GM20000 (cell line): ENCODE measurements around the gene GFOD1.
"Not testable (repeated sequence)": the region's sequence is repeated elsewhere in the genome, so short reads cannot be mapped to it uniquely, and the experiment has no call there.

Experiments
- DNase-seq: peaks from one replicate; pipeline ENCODE4 v3.0.0; 2012; ENCODE audit warnings: low spot score
- CTCF ChIP-seq: IDR thresholded peaks from 2 replicates; pipeline ENCODE4 v1.5.1; 2012; ENCODE audit warnings: mild to moderate bottlenecking, control low read depth; ENCODE audit errors: extremely low read depth, missing control alignments

The GFOD1 gene

GRCh38 chr6:13436399-13437217, 50.8 kb downstream of the GFOD1 start:
- DNase-seq, result no peak

GRCh38 chr6:13435477-13436246, 51.7 kb downstream of the GFOD1 start:
- no peak for DNase-seq
- no peak for TF ChIP-seq CTCF

More at GRCh38 chr6:13436399-13437217, 50.8 kb downstream of the GFOD1 start:
- no peak for TF ChIP-seq CTCF

DNA sequence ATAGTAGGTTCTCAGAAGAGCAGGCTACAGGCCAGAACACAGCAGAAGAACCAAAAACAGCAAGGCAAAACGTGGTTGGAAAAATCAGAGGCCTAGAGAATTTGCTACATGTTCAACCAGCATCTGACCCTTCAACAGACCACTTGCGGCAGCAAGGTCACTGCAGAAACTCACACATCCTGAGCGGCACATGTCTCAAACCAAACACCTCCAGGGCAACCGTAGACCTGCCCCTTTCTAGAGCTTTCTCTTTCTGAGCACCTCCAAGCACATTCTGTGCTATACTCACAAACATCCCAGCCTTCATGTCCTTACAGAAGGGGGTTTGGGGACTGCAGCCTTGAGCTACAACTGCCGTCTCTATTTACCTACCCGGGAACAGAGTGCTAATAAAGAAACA, 52.6 kb downstream of the GFOD1 start:
- TF ChIP-seq CTCF, result no peak
- no peak for DNase-seq

GRCh38 chr6:13434135-13434775, 53.1 kb downstream of the GFOD1 start:
- not testable (repeated sequence) for DNase-seq

- TF ChIP-seq CTCF, result no peak
Observed at GRCh38 chr6:13433709-13434121, 53.7 kb downstream of the GFOD1 start.

GRCh38 chr6:13432526-13433184, 54.7 kb downstream of the GFOD1 start:
- no peak for DNase-seq
- no peak for TF ChIP-seq CTCF

More at GRCh38 chr6:13433709-13434121, 53.7 kb downstream of the GFOD1 start:
- no peak for DNase-seq

- no peak for TF ChIP-seq CTCF
- DNase-seq, result peak; percentile 40
Observed at GRCh38 chr6:13431861-13432465, 55.4 kb downstream of the GFOD1 start.
